ENCODE results near the gene XPR1. TPM values are rescaled to one million over a fixed set of nuclear protein-coding genes. Genes with fewer than 3 reads are reported as not detected.

The XPR1 gene
- total and polyA plus RNA-seq, 2 donors (not counting 1 experiment from before 2014, with no cell fraction given): 2.8 to 22.3 TPM

GRCh38 chr1:180796897-180797640 lies 165.2 kb downstream of the XPR1 start:
- no peaks in the 10 kb centered on the region for H3K9me3 ChIP-seq (ENCODE audit: control extremely low read depth in 1 of 3, control insufficient read depth in 2 of 3, insufficient read depth in 1 of 3, low read length in 2 of 3)
- no peaks in the 10 kb centered on the region for H3K27me3 Mint-ChIP-seq
- CTCF ChIA-PET: interaction anchor here (1.2 kb wide), 1 partner anchor 67 kb away, joined by 3 read pairs; no protein-coding TSS in a partner anchor

More at GRCh38 chr1:180796897-180797640, 165.2 kb downstream of the XPR1 start:
- TF ChIP-seq EZH2 (IDR thresholded peaks at IDR 0.05; ENCODE audit: borderline replicate concordance, insufficient read depth, low read depth, low read length, poor library complexity, severe bottlenecking): no peak
- no peak for TF ChIP-seq CTCF (IDR thresholded peaks at IDR 0.05)
- Histone ChIP-seq H3K36me3 (replicated peaks in 1 of 2; ENCODE audit: control extremely low read depth in 1 of 2, control insufficient read depth in 1 of 2, extremely low read depth in 1 of 2, insufficient read depth in 2 of 2, low read length in 1 of 2) (no peaks in the 10 kb centered on the region), H3K4me3 (ENCODE audit: control extremely low read depth in 1 of 5, extremely low read depth in 1 of 5, insufficient read depth in 1 of 5, low read depth in 2 of 5, low read length in 4 of 5) (no peak overlapping the region), H3K27ac (ENCODE audit: low read length in 2 of 2) (no peak overlapping the region), H3K4me1 (ENCODE audit: control insufficient read depth in 2 of 2, insufficient read depth in 2 of 2, low read length in 2 of 2) (no peaks in the 10 kb centered on the region), H3K79me2 (ENCODE audit: control insufficient read depth, insufficient read depth, low read length) (no peaks in the 10 kb centered on the region), H3K9ac (ENCODE audit: low read length) (no peak overlapping the region), H3K4me2 (replicated peaks; ENCODE audit: low read depth, low read length, poor library complexity, severe bottlenecking) (no peak overlapping the region), H2AFZ (ENCODE audit: insufficient read depth, low read depth, low read length, poor library complexity, severe bottlenecking) (no peak overlapping the region), H3K27me3 (replicated peaks in 1 of 4; ENCODE audit: control extremely low read depth in 1 of 4, control insufficient read depth in 3 of 4, insufficient read depth in 4 of 4, low read length in 3 of 4) (no peaks in the 10 kb centered on the region), H4K20me1 (ENCODE audit: control insufficient read depth, insufficient read depth, low read length, poor library complexity, severe bottlenecking) (no peaks in the 10 kb centered on the region)
- DNase-seq (no peak), ATAC-seq (ENCODE audit: low read depth) (no peak)
- intact Hi-C loops (cut with micrococcal nuclease): no loop called here
- H3K4me1 Mint-ChIP-seq: peaks cover 2% of the 10 kb centered on the region
- WGBS (ENCODE audit: insufficient coverage): 63% methylated on average over 1 of the region's 1 CpG
- H3K9me3 Mint-ChIP-seq (ENCODE audit: insufficient read depth): no peaks in the 10 kb centered on the region
- H3K4me3 Mint-ChIP-seq: no peak overlapping the region
- H3K27ac Mint-ChIP-seq: no peak overlapping the region
- POLR2A ChIA-PET: no interaction called here

Data from B cell (primary cell).